ENCODE measurements around the gene FALEC. TPM values are rescaled to one million over a fixed set of nuclear protein-coding genes. Genes with fewer than 3 reads are reported as not detected.

Gene FALEC
- total and polyA plus RNA-seq, 2 experiments from 2014 or later: 1.7 TPM; not detected in 1

DNA sequence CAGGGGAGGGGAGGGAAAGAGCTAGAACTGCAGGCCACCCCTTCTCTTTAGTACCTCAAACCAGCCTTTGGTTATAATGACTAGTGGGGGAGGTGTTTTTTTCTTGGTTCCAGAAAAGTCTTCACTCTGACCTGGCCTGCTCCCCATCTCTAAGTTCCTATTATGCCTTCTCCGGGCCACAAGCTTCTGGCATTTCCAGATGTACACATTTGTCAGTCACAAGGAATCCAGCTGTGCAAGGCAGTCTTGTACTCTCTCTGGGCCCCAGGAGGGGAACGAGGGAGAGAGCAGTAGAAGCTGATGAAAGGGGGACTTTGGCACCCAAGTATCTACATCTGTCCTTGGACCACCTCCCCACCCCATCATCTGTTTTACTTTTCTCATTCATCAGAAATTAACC lies 2.7 kb upstream of the FALEC start (continued):
- TF ChIP-seq, protein P1, sequence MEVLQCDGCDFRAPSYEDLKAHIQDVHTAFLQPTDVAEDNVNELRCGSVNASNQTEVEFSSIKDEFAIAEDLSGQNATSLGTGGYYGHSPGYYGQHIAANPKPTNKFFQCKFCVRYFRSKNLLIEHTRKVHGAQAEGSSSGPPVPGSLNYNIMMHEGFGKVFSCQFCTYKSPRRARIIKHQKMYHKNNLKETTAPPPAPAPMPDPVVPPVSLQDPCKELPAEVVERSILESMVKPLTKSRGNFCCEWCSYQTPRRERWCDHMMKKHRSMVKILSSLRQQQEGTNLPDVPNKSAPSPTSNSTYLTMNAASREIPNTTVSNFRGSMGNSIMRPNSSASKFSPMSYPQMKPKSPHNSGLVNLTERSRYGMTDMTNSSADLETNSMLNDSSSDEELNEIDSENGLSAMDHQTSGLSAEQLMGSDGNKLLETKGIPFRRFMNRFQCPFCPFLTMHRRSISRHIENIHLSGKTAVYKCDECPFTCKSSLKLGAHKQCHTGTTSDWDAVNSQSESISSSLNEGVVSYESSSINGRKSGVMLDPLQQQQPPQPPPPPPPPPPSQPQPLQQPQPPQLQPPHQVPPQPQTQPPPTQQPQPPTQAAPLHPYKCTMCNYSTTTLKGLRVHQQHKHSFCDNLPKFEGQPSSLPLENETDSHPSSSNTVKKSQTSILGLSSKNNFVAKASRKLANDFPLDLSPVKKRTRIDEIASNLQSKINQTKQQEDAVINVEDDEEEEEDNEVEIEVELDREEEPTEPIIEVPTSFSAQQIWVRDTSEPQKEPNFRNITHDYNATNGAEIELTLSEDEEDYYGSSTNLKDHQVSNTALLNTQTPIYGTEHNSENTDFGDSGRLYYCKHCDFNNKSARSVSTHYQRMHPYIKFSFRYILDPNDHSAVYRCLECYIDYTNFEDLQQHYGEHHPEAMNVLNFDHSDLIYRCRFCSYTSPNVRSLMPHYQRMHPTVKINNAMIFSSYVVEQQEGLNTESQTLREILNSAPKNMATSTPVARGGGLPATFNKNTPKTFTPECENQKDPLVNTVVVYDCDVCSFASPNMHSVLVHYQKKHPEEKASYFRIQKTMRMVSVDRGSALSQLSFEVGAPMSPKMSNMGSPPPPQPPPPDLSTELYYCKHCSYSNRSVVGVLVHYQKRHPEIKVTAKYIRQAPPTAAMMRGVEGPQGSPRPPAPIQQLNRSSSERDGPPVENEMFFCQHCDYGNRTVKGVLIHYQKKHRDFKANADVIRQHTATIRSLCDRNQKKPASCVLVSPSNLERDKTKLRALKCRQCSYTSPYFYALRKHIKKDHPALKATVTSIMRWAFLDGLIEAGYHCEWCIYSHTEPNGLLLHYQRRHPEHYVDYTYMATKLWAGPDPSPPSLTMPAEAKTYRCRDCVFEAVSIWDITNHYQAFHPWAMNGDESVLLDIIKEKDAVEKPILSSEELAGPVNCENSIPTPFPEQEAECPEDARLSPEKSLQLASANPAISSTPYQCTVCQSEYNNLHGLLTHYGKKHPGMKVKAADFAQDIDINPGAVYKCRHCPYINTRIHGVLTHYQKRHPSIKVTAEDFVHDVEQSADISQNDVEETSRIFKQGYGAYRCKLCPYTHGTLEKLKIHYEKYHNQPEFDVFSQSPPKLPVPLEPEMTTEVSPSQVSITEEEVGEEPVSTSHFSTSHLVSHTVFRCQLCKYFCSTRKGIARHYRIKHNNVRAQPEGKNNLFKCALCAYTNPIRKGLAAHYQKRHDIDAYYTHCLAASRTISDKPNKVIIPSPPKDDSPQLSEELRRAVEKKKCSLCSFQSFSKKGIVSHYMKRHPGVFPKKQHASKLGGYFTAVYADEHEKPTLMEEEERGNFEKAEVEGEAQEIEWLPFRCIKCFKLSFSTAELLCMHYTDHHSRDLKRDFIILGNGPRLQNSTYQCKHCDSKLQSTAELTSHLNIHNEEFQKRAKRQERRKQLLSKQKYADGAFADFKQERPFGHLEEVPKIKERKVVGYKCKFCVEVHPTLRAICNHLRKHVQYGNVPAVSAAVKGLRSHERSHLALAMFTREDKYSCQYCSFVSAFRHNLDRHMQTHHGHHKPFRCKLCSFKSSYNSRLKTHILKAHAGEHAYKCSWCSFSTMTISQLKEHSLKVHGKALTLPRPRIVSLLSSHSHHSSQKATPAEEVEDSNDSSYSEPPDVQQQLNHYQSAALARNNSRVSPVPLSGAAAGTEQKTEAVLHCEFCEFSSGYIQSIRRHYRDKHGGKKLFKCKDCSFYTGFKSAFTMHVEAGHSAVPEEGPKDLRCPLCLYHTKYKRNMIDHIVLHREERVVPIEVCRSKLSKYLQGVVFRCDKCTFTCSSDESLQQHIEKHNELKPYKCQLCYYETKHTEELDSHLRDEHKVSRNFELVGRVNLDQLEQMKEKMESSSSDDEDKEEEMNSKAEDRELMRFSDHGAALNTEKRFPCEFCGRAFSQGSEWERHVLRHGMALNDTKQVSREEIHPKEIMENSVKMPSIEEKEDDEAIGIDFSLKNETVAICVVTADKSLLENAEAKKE (CRISPR knock-in tag; IDR thresholded peaks at IDR 0.05): no peak
- TF ChIP-seq NANOG (IDR thresholded peaks at IDR 0.05; ENCODE audit: borderline replicate concordance) (no peak), STAT1 (IDR thresholded peaks at IDR 0.05; ENCODE audit: unreplicated experiment) (no peak), JUNB (IDR thresholded peaks at IDR 0.05; ENCODE audit: unreplicated experiment) (no peak), EZH2phosphoT487 (IDR thresholded peaks at IDR 0.05; ENCODE audit: unreplicated experiment) (no peak), CREB1 (CRISPR knock-in tag; IDR thresholded peaks at IDR 0.05; ENCODE audit: low read depth) (no peak)

DNA sequence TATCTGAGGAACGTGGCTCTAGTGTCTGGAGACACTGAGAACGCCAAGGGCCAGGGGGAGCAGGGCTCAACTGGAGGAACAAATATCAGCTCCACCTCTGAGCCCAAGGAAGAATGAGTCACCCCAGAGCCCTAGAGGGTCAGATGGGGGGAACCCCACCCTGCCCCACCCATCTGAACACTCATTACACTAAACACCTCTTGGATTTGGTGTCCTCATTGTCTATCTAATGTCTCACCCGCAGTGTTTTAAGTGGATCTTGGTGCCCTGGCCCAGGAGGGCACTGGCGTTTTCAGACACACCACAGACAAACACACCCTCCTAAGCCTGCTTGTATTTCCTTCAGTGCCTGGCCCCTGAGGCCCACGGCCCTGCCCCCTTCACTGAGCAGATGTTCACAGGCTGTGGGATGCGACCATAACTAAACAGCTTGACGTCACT lies 2.2 kb upstream of the FALEC start:
- no peaks in the 10 kb centered on the region for H3K9me2 ChIP-seq (ENCODE audit: insufficient read depth)
- H3K4me1 Mint-ChIP-seq: peaks cover 8% of the 10 kb centered on the region
- H2AFZ ChIP-seq: no peak overlapping the region
- peaks cover 27% of the 10 kb centered on the region for H3K27me3 Mint-ChIP-seq (ENCODE audit: insufficient read depth, low read depth, poor library complexity)
- no peaks in the 10 kb centered on the region for H3K36me3 ChIP-seq (ENCODE audit: insufficient read depth)
- H3K27me3 ChIP-seq (ENCODE audit: insufficient read depth): no peaks in the 10 kb centered on the region
- no peak for ATAC-seq
- no peak overlapping the region for H3K4me3 Mint-ChIP-seq
- H3K4me3 ChIP-seq: no peak overlapping the region
- no peaks in the 10 kb centered on the region for H3K79me2 ChIP-seq (replicated peaks; ENCODE audit: insufficient read depth)
- no peak overlapping the region for H3K4me2 ChIP-seq
- no peaks in the 10 kb centered on the region; the same call in 2 of the 3 replicates for H3K9me3 Mint-ChIP-seq
- no peak overlapping the region for H3K27ac Mint-ChIP-seq
- H3K27ac ChIP-seq (ENCODE audit: low read depth): no peak overlapping the region
- DNase-seq (ENCODE audit: low spot score): no peak
- peaks cover 7% of the 10 kb centered on the region; the same call in 1 of the 2 replicates for H3K4me1 ChIP-seq (ENCODE audit: insufficient read depth)
- H3F3A ChIP-seq (replicated peaks; ENCODE audit: low read depth): 0 out of 2 replicates have a peak, but pooled peaks cover 17% of the 10 kb centered on the region
- peaks cover 6% of the 10 kb centered on the region; the same call in 1 of the 3 replicates for H3K36me3 Mint-ChIP-seq (ENCODE audit: low read depth)
- no peaks in the 10 kb centered on the region for H4K20me1 ChIP-seq (replicated peaks; ENCODE audit: insufficient read depth)
- TF ChIP-seq, protein P2, sequence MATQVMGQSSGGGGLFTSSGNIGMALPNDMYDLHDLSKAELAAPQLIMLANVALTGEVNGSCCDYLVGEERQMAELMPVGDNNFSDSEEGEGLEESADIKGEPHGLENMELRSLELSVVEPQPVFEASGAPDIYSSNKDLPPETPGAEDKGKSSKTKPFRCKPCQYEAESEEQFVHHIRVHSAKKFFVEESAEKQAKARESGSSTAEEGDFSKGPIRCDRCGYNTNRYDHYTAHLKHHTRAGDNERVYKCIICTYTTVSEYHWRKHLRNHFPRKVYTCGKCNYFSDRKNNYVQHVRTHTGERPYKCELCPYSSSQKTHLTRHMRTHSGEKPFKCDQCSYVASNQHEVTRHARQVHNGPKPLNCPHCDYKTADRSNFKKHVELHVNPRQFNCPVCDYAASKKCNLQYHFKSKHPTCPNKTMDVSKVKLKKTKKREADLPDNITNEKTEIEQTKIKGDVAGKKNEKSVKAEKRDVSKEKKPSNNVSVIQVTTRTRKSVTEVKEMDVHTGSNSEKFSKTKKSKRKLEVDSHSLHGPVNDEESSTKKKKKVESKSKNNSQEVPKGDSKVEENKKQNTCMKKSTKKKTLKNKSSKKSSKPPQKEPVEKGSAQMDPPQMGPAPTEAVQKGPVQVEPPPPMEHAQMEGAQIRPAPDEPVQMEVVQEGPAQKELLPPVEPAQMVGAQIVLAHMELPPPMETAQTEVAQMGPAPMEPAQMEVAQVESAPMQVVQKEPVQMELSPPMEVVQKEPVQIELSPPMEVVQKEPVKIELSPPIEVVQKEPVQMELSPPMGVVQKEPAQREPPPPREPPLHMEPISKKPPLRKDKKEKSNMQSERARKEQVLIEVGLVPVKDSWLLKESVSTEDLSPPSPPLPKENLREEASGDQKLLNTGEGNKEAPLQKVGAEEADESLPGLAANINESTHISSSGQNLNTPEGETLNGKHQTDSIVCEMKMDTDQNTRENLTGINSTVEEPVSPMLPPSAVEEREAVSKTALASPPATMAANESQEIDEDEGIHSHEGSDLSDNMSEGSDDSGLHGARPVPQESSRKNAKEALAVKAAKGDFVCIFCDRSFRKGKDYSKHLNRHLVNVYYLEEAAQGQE (IDR thresholded peaks at IDR 0.05; ENCODE audit: unreplicated experiment): no peak
- TF ChIP-seq CREB1 (CRISPR knock-in tag; IDR thresholded peaks at IDR 0.05; ENCODE audit: low read depth) (no peak), EZH2phosphoT487 (IDR thresholded peaks at IDR 0.05; ENCODE audit: unreplicated experiment) (no peak), POLR2AphosphoS5 (IDR thresholded peaks at IDR 0.05; ENCODE audit: low read depth) (no peak), ZNF114 (CRISPR knock-in tag; IDR thresholded peaks at IDR 0.05) (no peak)
- TF ChIP-seq, protein P3, sequence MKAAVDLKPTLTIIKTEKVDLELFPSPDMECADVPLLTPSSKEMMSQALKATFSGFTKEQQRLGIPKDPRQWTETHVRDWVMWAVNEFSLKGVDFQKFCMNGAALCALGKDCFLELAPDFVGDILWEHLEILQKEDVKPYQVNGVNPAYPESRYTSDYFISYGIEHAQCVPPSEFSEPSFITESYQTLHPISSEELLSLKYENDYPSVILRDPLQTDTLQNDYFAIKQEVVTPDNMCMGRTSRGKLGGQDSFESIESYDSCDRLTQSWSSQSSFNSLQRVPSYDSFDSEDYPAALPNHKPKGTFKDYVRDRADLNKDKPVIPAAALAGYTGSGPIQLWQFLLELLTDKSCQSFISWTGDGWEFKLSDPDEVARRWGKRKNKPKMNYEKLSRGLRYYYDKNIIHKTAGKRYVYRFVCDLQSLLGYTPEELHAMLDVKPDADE (IDR thresholded peaks at IDR 0.05): no peak
- TF ChIP-seq, protein P4, sequence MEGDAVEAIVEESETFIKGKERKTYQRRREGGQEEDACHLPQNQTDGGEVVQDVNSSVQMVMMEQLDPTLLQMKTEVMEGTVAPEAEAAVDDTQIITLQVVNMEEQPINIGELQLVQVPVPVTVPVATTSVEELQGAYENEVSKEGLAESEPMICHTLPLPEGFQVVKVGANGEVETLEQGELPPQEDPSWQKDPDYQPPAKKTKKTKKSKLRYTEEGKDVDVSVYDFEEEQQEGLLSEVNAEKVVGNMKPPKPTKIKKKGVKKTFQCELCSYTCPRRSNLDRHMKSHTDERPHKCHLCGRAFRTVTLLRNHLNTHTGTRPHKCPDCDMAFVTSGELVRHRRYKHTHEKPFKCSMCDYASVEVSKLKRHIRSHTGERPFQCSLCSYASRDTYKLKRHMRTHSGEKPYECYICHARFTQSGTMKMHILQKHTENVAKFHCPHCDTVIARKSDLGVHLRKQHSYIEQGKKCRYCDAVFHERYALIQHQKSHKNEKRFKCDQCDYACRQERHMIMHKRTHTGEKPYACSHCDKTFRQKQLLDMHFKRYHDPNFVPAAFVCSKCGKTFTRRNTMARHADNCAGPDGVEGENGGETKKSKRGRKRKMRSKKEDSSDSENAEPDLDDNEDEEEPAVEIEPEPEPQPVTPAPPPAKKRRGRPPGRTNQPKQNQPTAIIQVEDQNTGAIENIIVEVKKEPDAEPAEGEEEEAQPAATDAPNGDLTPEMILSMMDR (conservative IDR thresholded peaks at IDR 0.05; ENCODE audit: low read depth in 2 of 2): no peak

Measured in GM23338 (cell line).